Activated CD8-positive, alpha-beta T cell treated with anti-CD3 and anti-CD28 coated beads for 36 hours (primary cell): Measurements from ENCODE around the gene COMTD1. TPM values are rescaled to one million over a fixed set of nuclear protein-coding genes. Genes with fewer than 3 reads are reported as not detected.
A peak's percentile ranks its signal among the peaks of the same experiment; 100 is the strongest.

Experiments used
- ATAC-seq: fragments of 200-7000 bp; cut with Tn5 transposase; one replicate; pipeline ENCODE4 v1.10.0; 2021; ENCODE audit warnings: mild to moderate bottlenecking, moderate library complexity
- CTCF ChIA-PET: fragments of 350-600 bp; sonication (Branson Sonifier 250); formaldehyde crosslinking; loops from one replicate; lab custom pipeline; 2021; ENCODE audit warnings: antibody characterized with exemption; lab: Charles Lee
- POLR2A ChIA-PET: fragments of 350-600 bp; sonication (Branson Sonifier 250); formaldehyde crosslinking; loops from one replicate; lab custom pipeline; 2021; ENCODE audit warnings: antibody characterized with exemption; lab: Charles Lee
- DNase-seq: peaks from one replicate; pipeline ENCODE4 v3.0.0-alpha.2; 2020
- H3K27ac Mint-ChIP-seq: one replicate; pipeline ENCODE4 v1.8.0; 2021; ENCODE audit warnings: mild to moderate bottlenecking, mixed read lengths
- H3K27me3 Mint-ChIP-seq: one replicate; pipeline ENCODE4 v1.8.0; 2021; ENCODE audit warnings: mixed read lengths
- H3K36me3 Mint-ChIP-seq: one replicate; pipeline ENCODE4 v1.8.0; 2021; ENCODE audit warnings: low read depth, mixed read lengths
- H3K4me1 Mint-ChIP-seq: one replicate; pipeline ENCODE4 v1.8.0; 2021; ENCODE audit warnings: low read depth, mixed read lengths
- H3K4me3 Mint-ChIP-seq: one replicate; pipeline ENCODE4 v1.8.0; 2021; ENCODE audit warnings: mild to moderate bottlenecking, moderate library complexity, mixed read lengths
- H3K9me3 Mint-ChIP-seq: one replicate; pipeline ENCODE4 v1.8.0; 2021; ENCODE audit warnings: mixed read lengths
- CTCF ChIP-seq: fragments of 200-600 bp; IDR thresholded peaks from one replicate; pipeline ENCODE4 v1.8.0; 2022; ENCODE audit warnings: antibody characterized with exemption, mild to moderate bottlenecking
- intact Hi-C: fragments of 100-400 bp; cut with micrococcal nuclease; formaldehyde crosslinking; loops from one replicate; pipeline ENCODE4 v1.10.0; 2022
- total RNA-seq, 2 experiments: library from RNA; stranded (reverse); gene quantifications; one replicate each; pipeline ENCODE4 v1.2.3, GENCODE V29; 2021

COMTD1 gene
- total RNA-seq, 2 experiments from 2014 or later: 54.5 to 58.1 TPM

GRCh38 chr10:75239096-75239790, 3.5 kb upstream of the COMTD1 start:
- Mint-ChIP-seq H3K36me3 (no peaks in the 10 kb centered on the region), H3K4me1 (peaks cover 6% of the 10 kb centered on the region), H3K27ac (no peak overlapping the region), H3K4me3 (no peak overlapping the region), H3K27me3 (no peaks in the 10 kb centered on the region), H3K9me3 (no peaks in the 10 kb centered on the region)
- TF ChIP-seq CTCF: no peak
- ATAC-seq: no peak
- ChIA-PET CTCF (interaction anchor here (0.8 to 9.1 kb wide), 5 partner anchors 9 to 52 kb away, joined by 3 to 118 read pairs (median 4); no protein-coding TSS in a partner anchor), POLR2A (no interaction called here)
- intact Hi-C loops: no loop called here
- no peak for DNase-seq

DNA sequence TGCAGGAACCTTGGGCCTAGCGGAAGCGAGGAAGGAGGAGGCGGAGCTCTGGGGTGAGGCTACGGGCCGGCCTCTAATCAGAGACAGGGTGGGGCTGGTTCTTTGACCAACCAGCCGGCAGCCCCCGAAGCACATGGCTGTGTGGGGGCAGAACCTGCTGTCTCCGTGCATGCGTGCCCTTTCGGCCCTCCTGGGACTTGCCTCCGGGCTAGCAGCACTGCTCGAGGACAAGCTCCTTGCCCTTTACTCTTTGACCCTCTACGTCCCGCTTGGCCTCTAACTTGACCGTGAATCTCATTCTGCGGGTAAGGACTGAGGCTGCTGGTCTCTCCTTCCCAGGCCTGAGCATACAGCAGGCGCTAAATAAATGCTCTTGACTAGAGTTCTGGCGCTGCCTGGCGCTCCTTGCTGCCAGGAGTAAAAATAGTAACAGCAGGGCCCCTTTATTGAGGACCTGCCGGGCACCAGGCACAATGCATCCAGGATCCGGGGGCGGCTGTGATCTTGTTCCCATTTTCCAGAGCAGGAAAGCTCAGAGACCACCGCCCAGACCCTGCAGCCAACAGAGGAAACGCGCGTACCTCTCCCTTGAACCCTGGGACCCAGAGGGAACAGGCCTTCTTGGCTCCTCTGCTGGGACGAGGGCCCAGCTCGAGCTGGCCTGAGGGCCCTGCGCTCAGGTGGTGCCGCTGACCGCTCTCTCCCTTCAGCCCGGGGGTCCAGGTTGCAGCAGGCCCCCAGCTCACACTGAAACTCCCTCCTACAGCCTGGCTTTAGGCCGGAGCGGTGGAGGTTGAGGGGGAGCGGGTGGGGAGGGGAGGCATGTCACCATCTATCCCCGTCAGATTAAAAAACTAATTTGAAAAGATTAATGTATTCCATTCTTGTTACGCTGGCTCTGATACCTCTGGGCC, 2.7 kb upstream of the COMTD1 start:
- no peak overlapping the region for H3K4me3 Mint-ChIP-seq
- H3K9me3 Mint-ChIP-seq: no peaks in the 10 kb centered on the region
- ChIA-PET POLR2A (interaction anchor here (1.5 to 11.3 kb wide), 2 partner anchors 12 to 28 kb away, joined by 5 to 106 read pairs; partner anchors contain the start of gene VDAC2), CTCF (interaction anchor here (1.7 to 9.1 kb wide), 2 partner anchors 8 to 51 kb away, joined by 3 to 118 read pairs; no protein-coding TSS in a partner anchor)
- H3K27ac Mint-ChIP-seq: no peak overlapping the region
- H3K36me3 Mint-ChIP-seq: peaks cover 4% of the 10 kb centered on the region
- no peak for ATAC-seq
- peaks cover 9% of the 10 kb centered on the region for H3K4me1 Mint-ChIP-seq
- intact Hi-C loops: no loop called here
- DNase-seq: no peak
- no peak for TF ChIP-seq CTCF
- no peaks in the 10 kb centered on the region for H3K27me3 Mint-ChIP-seq

GRCh38 chr10:75236178-75236825, 545 bp upstream of the COMTD1 start:
- DNase-seq (no peak), ATAC-seq (no peak)
- ChIA-PET POLR2A (interaction anchor here (1.2 to 11.3 kb wide), 4 partner anchors 20 to 125 kb away, joined by 3 to 106 read pairs (median 8); partner anchors contain the start of genes SAMD8 and VDAC2), CTCF (interaction anchor here (0.7 to 9.1 kb wide), 22 partner anchors 10 to 1088 kb away, joined by 3 to 118 read pairs (median 4); partner anchors contain the start of gene VDAC2)
- Mint-ChIP-seq H3K4me1 (peaks cover 21% of the 10 kb centered on the region), H3K9me3 (no peaks in the 10 kb centered on the region), H3K36me3 (peaks cover 18% of the 10 kb centered on the region), H3K4me3 (peak overlapping the region; percentile 81), H3K27me3 (no peaks in the 10 kb centered on the region), H3K27ac (peak overlapping the region; percentile 94)
- intact Hi-C loops: no loop called here
- TF ChIP-seq CTCF: peak; percentile 70

- Mint-ChIP-seq H3K27me3 (no peaks in the 10 kb centered on the region), H3K27ac (peak overlapping the region; percentile 70), H3K9me3 (no peaks in the 10 kb centered on the region), H3K4me1 (peaks cover 26% of the 10 kb centered on the region), H3K4me3 (peak overlapping the region; percentile 81), H3K36me3 (peaks cover 27% of the 10 kb centered on the region)
- intact Hi-C loops: loop anchor here (5.0 kb wide), 1 partner anchor 123 kb away; the partner anchor contains the start of gene SAMD8
- TF ChIP-seq CTCF: no peak
- CTCF ChIA-PET: interaction anchor here (0.7 to 9.1 kb wide), 18 partner anchors 9 to 1000 kb away, joined by 3 to 118 read pairs (median 4); partner anchors contain the start of genes SAMD8 and VDAC2
- DNase-seq (no peak), ATAC-seq (peak; percentile 2)
- POLR2A ChIA-PET: interaction anchor here (0.9 to 11.3 kb wide), 6 partner anchors 13 to 287 kb away, joined by 3 to 106 read pairs (median 4); partner anchors contain the start of genes SAMD8 and VDAC2
These were observed 928 bp downstream of the COMTD1 start for GRCh38 chr10:75234683-75235374.
